ENCODE results near the gene MRPS34. TPM values are rescaled to one million over a fixed set of nuclear protein-coding genes. Genes with fewer than 3 reads are reported as not detected.
A peak's percentile ranks its signal among the peaks of the same experiment; 100 is the strongest.

The MRPS34 gene
- total and polyA plus RNA-seq, 7 donors = 56.3 to 172 (median 75.1) TPM

- no peaks in the 10 kb centered on the region for H3K27me3 ChIP-seq (ENCODE audit: insufficient read depth in 3 of 3, low read length in 2 of 3)
- no peaks in the 10 kb centered on the region for H3K9me3 ChIP-seq
- ATAC-seq (peak in 1 of 4 donors; percentile 4), DNase-seq (peak in 1 of 2 donors; percentile 61)
- 71 to 79% (median 72%) methylated on average over 23 to 24 of the region's 24 CpGs for WGBS, 3 donors
- H3K27ac ChIP-seq = no peak overlapping the region
- H3K36me3 ChIP-seq (ENCODE audit: insufficient read depth in 1 of 2, low read depth in 1 of 2) = peaks cover 4 to 87% of the 10 kb centered on the region in 2 donors
- no peak for TF ChIP-seq CTCF (IDR thresholded peaks at IDR 0.05)
- intact Hi-C loops (cut with DNase I) = no loop called here
- no peaks in the 10 kb centered on the region for H3K4me1 ChIP-seq
- no peak overlapping the region for H3K4me3 ChIP-seq
Observed at GRCh38 chr16:1762879-1763520, 9.9 kb downstream of the MRPS34 start.

DNA sequence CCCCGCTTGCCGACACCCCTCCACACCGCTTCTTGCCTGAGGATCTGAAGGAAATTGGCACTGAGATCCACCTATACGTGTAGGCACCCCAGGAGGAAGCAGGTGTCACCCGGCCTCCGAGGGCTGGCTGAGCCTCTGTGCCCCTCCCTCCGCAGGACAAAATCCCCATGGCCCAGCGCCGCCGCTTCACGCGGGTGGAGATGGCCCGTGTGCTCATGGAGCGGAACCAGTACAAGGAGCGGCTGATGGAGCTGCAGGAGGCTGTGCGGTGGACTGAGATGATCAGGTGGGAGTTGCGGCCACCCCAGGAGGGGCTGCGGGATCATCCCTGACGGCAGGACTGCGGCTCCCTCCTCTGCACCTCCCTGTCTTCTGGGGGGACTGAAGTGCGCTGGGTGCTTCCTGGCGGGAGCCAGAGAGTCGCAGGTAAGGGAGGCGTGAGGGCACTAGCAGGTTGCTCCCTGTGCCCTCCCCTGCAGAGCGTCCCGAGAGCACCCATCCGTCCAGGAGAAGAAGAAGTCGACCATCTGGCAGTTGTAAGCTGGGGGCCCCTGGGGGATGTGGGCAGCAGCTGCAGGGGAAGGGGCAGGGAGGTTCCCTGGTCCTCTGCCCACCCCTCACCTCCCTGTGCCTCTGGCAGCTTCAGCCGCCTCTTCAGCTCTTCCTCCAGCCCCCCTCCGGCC lies 10.6 kb downstream of the MRPS34 start:
- H3K9me3 ChIP-seq = no peaks in the 10 kb centered on the region
- no peak for TF ChIP-seq CTCF (IDR thresholded peaks at IDR 0.05)
- H3K4me1 ChIP-seq = no peaks in the 10 kb centered on the region
- no peak for ATAC-seq
- no peak for DNase-seq
- intact Hi-C loops (cut with DNase I) = no loop called here
- no peak overlapping the region for H3K4me3 ChIP-seq
- 86 to 88% (median 86%) methylated on average over 26 to 30 of the region's 30 CpGs for WGBS, 3 donors
- peaks cover 2 to 87% of the 10 kb centered on the region in 2 donors for H3K36me3 ChIP-seq (ENCODE audit: insufficient read depth in 1 of 2, low read depth in 1 of 2)
- no peak overlapping the region for H3K27ac ChIP-seq
- no peaks in the 10 kb centered on the region for H3K27me3 ChIP-seq (ENCODE audit: insufficient read depth in 3 of 3, low read length in 2 of 3)

- Histone ChIP-seq H3K27ac (no peak overlapping the region), H3K4me1 (no peaks in the 10 kb centered on the region), H3K36me3 (ENCODE audit: insufficient read depth in 1 of 2, low read depth in 1 of 2) (peaks cover 0 to 82% of the 10 kb centered on the region in 2 donors), H3K4me3 (no peak overlapping the region), H3K9me3 (no peaks in the 10 kb centered on the region), H3K27me3 (ENCODE audit: insufficient read depth in 3 of 3, low read length in 2 of 3) (no peaks in the 10 kb centered on the region)
- DNase-seq (no peak), ATAC-seq (no peak)
- intact Hi-C loops (cut with DNase I) = no loop called here
- no peak for TF ChIP-seq CTCF (IDR thresholded peaks at IDR 0.05)
- WGBS, 3 donors = 90 to 93% (median 92%) methylated on average over 15 of the region's 15 CpGs
Observed at GRCh38 chr16:1761751-1762150, 11.2 kb downstream of the MRPS34 start.

GRCh38 chr16:1760911-1761310 lies 12.0 kb downstream of the MRPS34 start:
- 82 to 92% (median 88%) methylated on average over 12 to 15 of the region's 15 CpGs for WGBS, 3 donors
- Histone ChIP-seq H3K4me1 (no peaks in the 10 kb centered on the region), H3K27ac (no peak overlapping the region), H3K36me3 (ENCODE audit: insufficient read depth in 1 of 2, low read depth in 1 of 2) (peaks cover 0 to 73% of the 10 kb centered on the region in 2 donors), H3K9me3 (no peaks in the 10 kb centered on the region), H3K27me3 (ENCODE audit: insufficient read depth in 3 of 3, low read length in 2 of 3) (no peaks in the 10 kb centered on the region), H3K4me3 (no peak overlapping the region)
- no peak for TF ChIP-seq CTCF (IDR thresholded peaks at IDR 0.05)
- ATAC-seq (no peak), DNase-seq (no peak)
- intact Hi-C loops (cut with DNase I) = no loop called here
